Calu3 (cell line): ENCODE measurements around the gene HNRNPR. TPM values are rescaled to one million over a fixed set of nuclear protein-coding genes. Genes with fewer than 3 reads are reported as not detected.
"Not testable (repeated sequence)": the region's sequence is repeated elsewhere in the genome, so short reads cannot be mapped to it uniquely, and the experiment has no call there.

ENCODE experiments used
- BruUV-seq: library from RNA; stranded (reverse); fragments of 400-500 nt; replicated peaks from 2 replicates; lab custom pipeline; 2021; lab: Mats Ljungman, UMichigan
- CTCF ChIA-PET: fragments of 300-600 bp; sonication (Branson Sonifier 250); formaldehyde crosslinking; loops from one replicate; lab custom pipeline; 2022; ENCODE audit warnings: antibody characterized with exemption; lab: Charles Lee
- DNase-seq: peaks from one replicate; pipeline ENCODE4 v3.0.0; 2022
- H3K27ac Mint-ChIP-seq: one replicate; pipeline ENCODE4 v1.8.0; 2022; ENCODE audit warnings: mixed read lengths; ENCODE audit not compliant: unreplicated experiment
- H3K27me3 Mint-ChIP-seq: one replicate; pipeline ENCODE4 v1.8.0; 2022; ENCODE audit warnings: mixed read lengths; ENCODE audit not compliant: unreplicated experiment
- H3K36me3 Mint-ChIP-seq: one replicate; pipeline ENCODE4 v1.8.0; 2022; ENCODE audit warnings: mild to moderate bottlenecking, moderate library complexity, mixed read lengths; ENCODE audit not compliant: insufficient read depth, unreplicated experiment
- H3K4me1 Mint-ChIP-seq: one replicate; pipeline ENCODE4 v1.8.0; 2022; ENCODE audit warnings: mild to moderate bottlenecking, low read depth, mixed read lengths; ENCODE audit not compliant: unreplicated experiment
- H3K4me3 Mint-ChIP-seq: one replicate; pipeline ENCODE4 v1.8.0; 2022; ENCODE audit warnings: mild to moderate bottlenecking, low read depth, moderate library complexity, mixed read lengths; ENCODE audit not compliant: unreplicated experiment
- H3K9me3 Mint-ChIP-seq: one replicate; pipeline ENCODE4 v1.8.0; 2022; ENCODE audit warnings: low read depth, mixed read lengths; ENCODE audit not compliant: unreplicated experiment
- intact Hi-C: fragments of 100-400 bp; cut with micrococcal nuclease; formaldehyde crosslinking; loops from one replicate; pipeline ENCODE4 v1.10.0; 2022; ENCODE audit not compliant: unreplicated experiment
- total RNA-seq: library from RNA; stranded (reverse); gene quantifications from 2 replicates; pipeline ENCODE4 v1.2.3, GENCODE V29; 2022
- TF ChIP-seq, protein P1 (sequence below): fragments of 200-600 bp; IDR thresholded peaks from one replicate; pipeline ENCODE4 v1.8.0; 2022; ENCODE audit warnings: antibody characterized with exemption; ENCODE audit not compliant: unreplicated experiment

HNRNPR gene
- total RNA-seq, 1 experiment from 2014 or later: 126 TPM

DNA sequence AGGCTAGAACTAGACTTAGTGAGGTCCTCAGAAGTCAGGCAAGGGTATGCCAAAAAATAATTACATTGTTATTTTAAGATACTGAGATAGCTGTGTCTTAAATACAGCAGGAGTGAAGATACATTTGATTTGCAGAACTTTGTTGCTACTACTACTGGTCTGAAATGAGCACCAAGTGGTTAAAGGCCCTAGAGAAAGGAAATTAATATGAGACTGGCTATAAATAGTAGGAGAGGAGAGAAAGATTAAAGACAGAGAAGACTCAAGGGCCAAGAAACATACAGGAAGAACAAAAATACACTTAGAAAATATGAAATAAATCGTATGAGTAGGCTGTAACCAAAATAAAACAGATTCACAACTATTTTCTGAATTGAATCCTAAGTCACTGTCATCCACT lies 21.3 kb downstream of the HNRNPR start:
- no peak for DNase-seq
- peaks cover 17% of the 10 kb centered on the region for H3K4me1 Mint-ChIP-seq
- H3K36me3 Mint-ChIP-seq: peaks cover 46% of the 10 kb centered on the region
- H3K4me3 Mint-ChIP-seq: no peak overlapping the region
- H3K9me3 Mint-ChIP-seq: no peaks in the 10 kb centered on the region
- TF ChIP-seq, protein P1, sequence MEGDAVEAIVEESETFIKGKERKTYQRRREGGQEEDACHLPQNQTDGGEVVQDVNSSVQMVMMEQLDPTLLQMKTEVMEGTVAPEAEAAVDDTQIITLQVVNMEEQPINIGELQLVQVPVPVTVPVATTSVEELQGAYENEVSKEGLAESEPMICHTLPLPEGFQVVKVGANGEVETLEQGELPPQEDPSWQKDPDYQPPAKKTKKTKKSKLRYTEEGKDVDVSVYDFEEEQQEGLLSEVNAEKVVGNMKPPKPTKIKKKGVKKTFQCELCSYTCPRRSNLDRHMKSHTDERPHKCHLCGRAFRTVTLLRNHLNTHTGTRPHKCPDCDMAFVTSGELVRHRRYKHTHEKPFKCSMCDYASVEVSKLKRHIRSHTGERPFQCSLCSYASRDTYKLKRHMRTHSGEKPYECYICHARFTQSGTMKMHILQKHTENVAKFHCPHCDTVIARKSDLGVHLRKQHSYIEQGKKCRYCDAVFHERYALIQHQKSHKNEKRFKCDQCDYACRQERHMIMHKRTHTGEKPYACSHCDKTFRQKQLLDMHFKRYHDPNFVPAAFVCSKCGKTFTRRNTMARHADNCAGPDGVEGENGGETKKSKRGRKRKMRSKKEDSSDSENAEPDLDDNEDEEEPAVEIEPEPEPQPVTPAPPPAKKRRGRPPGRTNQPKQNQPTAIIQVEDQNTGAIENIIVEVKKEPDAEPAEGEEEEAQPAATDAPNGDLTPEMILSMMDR: no peak
- CTCF ChIA-PET: no interaction called here
- intact Hi-C loops: no loop called here
- H3K27me3 Mint-ChIP-seq: no peaks in the 10 kb centered on the region
- no peak overlapping the region for H3K27ac Mint-ChIP-seq
- BruUV-seq: no TSS peak

DNA sequence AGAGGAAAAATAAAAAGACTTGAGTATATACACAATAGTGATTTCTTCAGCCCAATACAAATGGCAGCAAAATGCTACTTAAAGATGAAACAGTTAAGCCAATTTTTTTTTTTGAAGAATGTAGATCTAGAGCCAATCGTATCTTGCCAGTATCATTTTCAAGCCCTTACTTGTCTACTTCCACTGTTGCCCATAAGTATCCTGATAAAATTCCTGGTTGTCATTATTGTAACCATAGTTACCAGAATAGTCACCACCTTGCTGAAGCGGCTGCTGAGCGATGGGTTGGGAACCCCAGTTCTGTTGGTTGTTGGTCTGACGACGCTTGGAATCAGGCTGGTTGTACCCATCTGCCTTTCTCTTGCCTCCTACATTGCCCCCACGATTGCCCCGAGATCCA lies 33.8 kb downstream of the HNRNPR start:
- DNase-seq, CTCF ChIA-PET, intact Hi-C loops, H3K27ac Mint-ChIP-seq, BruUV-seq, H3K9me3 Mint-ChIP-seq, H3K4me3 Mint-ChIP-seq, H3K4me1 Mint-ChIP-seq, H3K27me3 Mint-ChIP-seq: not testable (repeated sequence)
- peaks cover 39% of the 10 kb centered on the region for H3K36me3 Mint-ChIP-seq

DNA sequence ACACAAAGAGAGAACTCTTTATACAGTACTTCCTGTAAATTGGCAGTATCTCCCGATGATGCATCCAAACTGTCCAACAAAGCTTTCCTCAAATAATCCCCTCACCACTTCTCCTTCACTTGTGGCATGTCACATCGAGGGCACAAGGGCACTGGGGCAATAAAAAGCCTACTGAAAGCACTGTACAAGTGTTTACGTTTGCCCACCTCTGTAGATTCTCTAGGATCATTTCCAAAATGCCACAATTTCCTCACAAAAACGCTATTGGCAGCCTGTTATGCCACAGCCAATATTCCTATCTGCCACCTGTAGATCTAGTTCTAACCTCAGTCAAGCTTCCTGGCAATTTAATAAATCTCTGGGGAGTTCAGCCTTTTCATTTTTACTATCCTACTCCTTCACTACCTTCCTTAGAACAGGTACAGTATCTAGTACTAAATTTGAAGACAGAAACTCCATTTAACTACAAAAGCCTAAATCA lies 39.9 kb downstream of the HNRNPR start:
- H3K4me3 Mint-ChIP-seq: no peak overlapping the region
- DNase-seq: no peak
- TF ChIP-seq, protein P1: no peak
- H3K4me1 Mint-ChIP-seq: no peaks in the 10 kb centered on the region
- H3K27ac Mint-ChIP-seq: no peak overlapping the region
- intact Hi-C loops: no loop called here
- H3K27me3 Mint-ChIP-seq: no peaks in the 10 kb centered on the region
- peaks cover 38% of the 10 kb centered on the region for H3K36me3 Mint-ChIP-seq
- CTCF ChIA-PET: no interaction called here
- BruUV-seq: no TSS peak
- H3K9me3 Mint-ChIP-seq: no peaks in the 10 kb centered on the region

DNA sequence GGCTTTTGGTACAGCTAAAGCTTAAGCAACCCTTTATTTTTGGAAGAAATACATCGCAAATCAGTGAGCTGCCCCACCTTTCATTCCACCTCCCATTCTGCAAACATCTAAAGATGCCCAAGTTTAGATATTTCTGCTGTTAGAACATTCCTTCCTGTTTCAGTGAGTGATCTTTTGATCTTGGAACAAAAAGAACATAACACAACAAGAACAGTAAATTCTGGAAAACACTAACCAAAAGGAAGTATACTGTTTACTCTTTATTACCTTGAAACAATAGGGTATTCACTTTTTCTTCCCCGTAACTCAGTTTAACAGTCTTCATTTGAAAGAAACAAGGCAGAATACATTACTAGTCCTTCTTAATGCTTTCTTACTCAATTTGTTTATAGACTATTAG lies 40.6 kb downstream of the HNRNPR start:
- Mint-ChIP-seq H3K27ac (no peak overlapping the region), H3K36me3 (peaks cover 41% of the 10 kb centered on the region), H3K27me3 (no peaks in the 10 kb centered on the region), H3K4me3 (no peak overlapping the region), H3K9me3 (no peaks in the 10 kb centered on the region), H3K4me1 (no peaks in the 10 kb centered on the region)
- CTCF ChIA-PET: interaction anchor here (1.3 kb wide), 1 partner anchor 12 kb away, joined by 3 read pairs; no protein-coding TSS in a partner anchor
- BruUV-seq: no TSS peak
- DNase-seq: no peak
- intact Hi-C loops: no loop called here
- TF ChIP-seq, protein P1: no peak

DNA sequence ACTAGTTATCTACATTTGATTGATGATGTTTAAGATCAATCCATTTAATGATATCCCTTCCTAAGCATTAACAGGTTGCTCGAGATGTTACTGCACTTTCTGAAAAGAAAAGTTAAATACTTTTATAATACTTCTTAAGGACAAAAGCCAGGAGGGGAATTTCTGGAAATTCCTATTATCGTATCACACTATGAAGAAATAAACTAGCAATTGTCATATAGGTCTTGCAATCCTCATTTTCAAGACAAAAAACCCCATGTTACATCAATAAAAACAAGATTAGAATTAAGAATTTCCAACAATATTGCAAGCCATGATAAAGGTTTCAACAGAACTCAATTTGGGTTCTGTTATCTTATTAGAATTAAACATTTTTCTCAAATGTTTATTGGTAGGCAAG lies 47.2 kb downstream of the HNRNPR start:
- Mint-ChIP-seq H3K4me3 (no peak overlapping the region), H3K4me1 (no peaks in the 10 kb centered on the region), H3K36me3 (peaks cover 46% of the 10 kb centered on the region), H3K27ac (no peak overlapping the region), H3K9me3 (no peaks in the 10 kb centered on the region), H3K27me3 (no peaks in the 10 kb centered on the region)
- intact Hi-C loops: no loop called here
- CTCF ChIA-PET: no interaction called here
- DNase-seq: no peak
- TF ChIP-seq, protein P1: no peak
- no TSS peak for BruUV-seq
